Hippocampal formation (tissue), 2 donors: Measurements from ENCODE around the gene NAA10.
A peak's percentile ranks its signal among the peaks of the same experiment; 100 is the strongest.

Source experiments
- DNase-seq, 2 donors: peaks; one replicate each; lab custom pipeline; 2025; lab: John Stamatoyannopoulos, UW

Gene NAA10

DNA sequence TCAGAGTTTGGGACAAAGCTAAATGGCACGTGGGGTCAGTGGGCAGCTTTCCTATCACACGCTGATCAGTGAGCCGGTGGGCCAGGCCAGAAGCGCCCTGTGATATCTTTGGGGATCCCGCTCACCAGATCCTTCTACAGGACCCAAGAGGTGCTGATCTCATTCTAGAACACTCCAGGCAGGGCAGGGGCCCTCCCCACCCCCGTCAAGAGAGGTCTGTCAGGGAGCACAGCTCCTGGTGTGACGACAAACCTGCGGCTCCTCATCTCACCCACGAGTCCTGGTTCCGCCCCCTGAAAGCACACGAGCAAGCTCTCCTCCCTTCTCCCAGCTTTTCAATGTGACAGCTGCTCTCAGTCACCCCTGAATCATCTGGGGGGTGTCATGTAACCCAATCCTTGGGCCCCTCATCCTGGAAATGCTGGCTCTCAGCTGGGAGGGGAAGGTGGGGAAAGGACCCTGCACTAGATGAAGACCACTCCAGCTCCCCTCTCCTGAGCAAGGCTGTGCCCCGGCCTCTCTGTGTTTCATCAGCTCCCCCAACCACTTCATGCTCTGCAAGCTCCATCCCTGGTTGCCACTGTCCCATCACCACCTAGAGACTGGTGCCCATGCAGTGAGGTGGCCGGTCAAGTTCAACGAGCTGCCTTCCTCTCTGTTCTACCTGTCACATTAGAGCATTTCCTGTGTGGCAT, 32.2 kb upstream of the NAA10 start:
- no peak for DNase-seq

- DNase-seq: no peak
Measured at GRCh38 chrX:153966283-153966688, 31.4 kb upstream of the NAA10 start.

- no peak for DNase-seq
Measured at GRCh38 chrX:153965406-153965805, 30.6 kb upstream of the NAA10 start.

- DNase-seq: no peak
Measured at GRCh38 chrX:153964105-153964504, 29.3 kb upstream of the NAA10 start.

GRCh38 chrX:153963546-153963945, 28.7 kb upstream of the NAA10 start:
- no peak for DNase-seq

GRCh38 chrX:153961292-153961691, 26.5 kb upstream of the NAA10 start:
- no peak for DNase-seq

DNA sequence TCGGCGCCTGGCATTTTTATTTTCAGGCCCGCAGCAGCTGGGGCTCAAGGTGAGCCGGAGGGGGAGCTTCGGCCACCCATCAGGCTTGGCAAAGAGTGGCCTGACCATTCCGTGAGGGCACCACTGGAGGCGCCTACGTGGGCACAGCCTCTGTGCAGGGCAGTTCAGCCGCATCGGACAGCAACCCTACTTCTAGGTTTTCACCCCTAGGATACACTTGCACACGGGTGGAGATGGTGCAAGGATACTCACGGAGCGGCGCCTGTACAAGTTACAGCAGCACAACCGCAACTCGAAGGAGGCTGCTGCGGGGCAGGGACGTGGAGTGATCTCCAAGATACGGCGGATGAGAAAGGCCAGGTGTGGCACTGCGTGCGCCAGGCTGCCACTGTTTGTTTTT, 25.9 kb upstream of the NAA10 start:
- DNase-seq: no peak

GRCh38 chrX:153960077-153960476, 25.2 kb upstream of the NAA10 start:
- DNase-seq: no peak

GRCh38 chrX:153959649-153960048, 24.8 kb upstream of the NAA10 start:
- DNase-seq: no peak

GRCh38 chrX:153958605-153959004, 23.8 kb upstream of the NAA10 start:
- DNase-seq: no peak

DNA sequence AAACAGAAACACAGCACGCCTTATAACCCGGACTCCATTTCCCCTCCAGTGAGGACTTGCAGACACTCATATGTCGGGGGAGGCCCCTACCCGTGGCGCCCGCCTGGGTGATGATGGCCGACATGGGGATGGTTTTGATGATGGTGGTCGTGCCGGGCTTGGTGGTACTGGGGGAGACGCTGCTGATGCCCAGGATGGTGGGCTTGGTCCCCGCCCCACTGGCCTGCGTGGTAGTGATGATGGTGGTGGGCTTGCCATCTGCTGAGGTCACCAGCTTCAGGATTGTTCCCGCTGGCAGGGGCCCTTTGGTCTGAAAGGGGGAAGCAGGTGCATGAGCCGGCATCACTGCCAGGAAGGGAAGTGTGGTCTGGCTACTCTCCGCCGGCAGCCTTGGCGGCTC, 22.4 kb upstream of the NAA10 start:
- no peak for DNase-seq

DNA sequence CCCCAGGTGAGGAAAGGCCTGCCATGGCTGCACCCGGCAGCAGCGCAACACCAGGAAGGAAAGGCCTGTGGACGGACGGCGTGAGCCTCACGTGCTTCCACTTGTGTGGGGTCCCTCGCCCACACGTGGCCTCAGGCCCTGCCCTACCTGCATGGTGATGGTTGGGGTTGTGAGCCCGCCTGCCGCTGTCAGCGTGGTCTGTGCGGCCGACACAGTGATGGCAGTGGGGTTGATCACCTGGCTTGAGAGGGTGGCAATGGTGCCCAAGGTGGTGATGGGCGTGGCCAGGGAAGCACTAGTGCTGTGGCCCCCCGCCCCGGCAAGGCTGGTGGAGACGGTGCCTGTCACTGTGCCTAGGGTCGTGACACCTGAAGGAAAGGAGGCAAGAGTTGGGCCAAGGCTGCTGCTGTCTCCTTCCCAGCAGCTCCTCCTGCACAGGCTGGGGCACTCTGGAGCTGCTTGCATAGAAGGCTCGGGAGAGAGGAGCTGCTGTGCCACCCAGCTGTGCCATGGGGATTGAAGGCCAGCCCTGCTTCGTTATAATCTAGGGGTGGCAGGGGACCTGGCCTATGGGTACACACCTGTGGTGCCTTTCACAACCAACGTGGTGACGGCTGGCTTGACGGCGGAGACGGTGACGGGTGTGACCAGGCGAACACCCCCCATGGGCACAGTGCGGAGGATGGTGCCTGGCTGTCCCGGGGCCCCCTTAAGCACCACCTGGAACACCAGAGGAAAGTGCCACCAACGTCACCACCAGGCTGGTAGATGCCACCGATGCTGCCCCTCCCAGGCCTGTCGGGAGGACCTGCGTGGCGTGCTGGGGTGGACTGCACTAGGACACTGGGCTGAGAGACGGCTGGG, 21.4 kb upstream of the NAA10 start:
- no peak for DNase-seq

DNA sequence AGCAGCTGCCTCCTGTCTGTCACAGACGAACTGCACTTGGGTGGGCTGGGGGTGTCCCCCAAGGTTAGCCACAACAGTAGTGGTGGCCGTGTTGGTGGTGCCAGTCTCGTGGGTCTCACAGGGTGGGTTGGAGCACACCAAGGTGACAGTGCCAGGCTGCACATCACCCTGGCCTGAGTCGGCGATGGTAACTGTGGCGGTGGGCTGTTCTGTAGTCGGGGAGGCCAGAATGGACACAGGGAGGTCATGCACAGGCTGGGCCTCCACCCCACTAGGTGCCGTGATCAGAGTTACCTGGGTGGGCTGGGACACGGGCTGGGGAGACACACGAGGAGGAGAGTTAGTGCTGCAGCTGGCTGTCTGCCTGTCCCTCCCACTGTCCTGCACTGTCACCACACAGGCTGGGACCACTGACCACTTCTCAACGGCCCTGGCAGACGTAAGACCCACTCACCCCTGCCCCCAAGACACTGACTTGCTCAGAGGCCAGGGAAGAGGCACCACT, 20.4 kb upstream of the NAA10 start:
- no peak for DNase-seq

DNA sequence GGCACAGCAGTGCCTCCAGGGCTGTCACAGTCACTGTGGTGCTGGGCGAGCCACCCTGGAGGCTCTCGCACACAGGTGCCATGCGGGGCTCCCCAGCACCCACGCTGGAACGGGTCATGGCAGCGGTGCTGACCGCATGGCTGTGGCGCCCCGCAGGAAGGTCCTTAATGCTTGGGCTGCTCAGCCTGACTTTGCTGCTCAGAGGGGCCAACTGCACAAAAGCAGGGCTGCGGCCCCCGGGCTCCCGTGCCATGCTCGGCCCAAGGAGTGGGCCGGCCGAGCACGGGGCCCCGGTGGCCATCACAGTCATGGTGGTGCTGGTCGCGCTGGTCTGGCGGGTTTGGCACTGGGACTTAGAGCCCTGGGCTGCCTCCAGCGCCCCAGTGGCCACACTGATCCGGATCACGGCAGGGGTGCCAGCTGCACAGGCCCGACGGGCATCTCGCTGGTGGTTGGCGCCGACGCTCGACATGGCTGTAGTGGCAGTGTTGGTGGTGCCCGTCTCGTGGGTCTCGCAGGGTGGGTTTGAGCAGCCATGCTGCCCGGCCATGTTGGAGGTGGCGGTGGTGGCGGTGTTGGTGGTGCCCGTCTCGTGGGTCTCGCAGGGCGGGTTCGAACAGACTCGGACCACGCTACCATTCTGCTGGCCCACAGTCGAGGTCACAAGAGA, 19.9 kb upstream of the NAA10 start:
- no peak for DNase-seq

DNA sequence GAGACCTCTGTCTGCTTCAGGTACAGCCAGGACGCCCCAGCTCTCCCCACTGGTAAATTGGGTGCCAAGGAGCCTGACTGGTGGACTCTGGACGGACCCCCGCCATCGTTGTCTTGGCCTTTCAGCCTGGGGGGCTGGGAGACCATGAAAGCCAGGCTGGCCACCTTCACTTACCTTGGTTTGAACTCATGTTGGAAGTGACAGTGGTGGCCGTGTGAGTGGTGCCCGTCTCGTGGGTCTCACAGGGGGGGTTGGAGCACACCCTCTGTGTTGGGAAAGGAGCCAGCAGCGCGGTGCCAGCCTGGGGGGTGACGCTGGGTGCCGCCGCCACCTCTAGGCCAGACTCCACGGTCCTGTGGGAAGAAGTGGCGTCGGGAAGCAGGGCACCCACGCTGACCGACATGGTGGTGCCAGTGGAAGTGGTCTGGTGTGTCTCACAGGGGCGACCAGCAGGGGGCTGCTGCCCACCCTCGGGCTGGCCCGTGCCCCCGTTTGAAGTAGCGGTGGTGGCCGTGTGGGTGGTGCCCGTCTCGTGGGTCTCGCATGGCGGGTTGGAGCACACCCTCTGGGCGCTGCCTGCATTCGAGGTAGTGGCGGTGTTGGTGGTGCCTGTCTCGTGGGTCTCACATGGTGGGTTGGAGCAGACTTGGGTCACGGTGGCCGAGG, 19.2 kb upstream of the NAA10 start:
- no peak for DNase-seq

- peak; percentile 8 to 31 for DNase-seq
Measured at GRCh38 chrX:153953342-153953830, 18.5 kb upstream of the NAA10 start.

DNA sequence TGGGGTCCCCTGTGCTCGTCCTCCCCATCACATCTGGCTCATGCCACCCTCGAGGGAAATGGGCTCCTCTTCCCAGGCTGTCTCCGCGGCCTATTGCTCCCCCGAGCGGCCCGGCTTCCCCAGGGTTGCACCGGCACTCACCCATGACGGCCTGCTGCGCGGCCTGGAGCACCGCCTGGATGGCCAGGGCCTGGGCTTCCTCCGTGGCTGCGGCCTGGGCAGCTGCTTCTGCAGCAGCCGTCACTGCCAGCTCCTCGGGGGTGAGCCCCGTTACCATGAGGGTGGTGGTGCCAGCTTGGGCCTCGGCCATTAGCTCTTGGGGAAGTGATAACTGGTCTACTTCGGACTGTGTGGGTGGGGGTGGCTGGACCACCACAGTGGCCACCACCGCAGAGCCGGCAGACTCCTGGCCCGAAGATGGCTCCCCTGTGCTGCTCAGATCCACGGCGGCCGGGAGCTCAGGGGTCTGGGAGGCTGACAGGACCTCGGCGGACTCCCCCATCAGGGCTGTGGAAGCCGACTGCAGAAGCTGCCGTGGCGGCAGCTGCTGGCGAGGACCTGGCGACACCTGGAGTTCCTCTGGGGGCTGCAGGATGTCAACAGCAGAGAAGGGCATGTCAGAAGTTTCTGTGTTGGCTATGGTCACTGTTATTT, 17.7 kb upstream of the NAA10 start:
- DNase-seq: no peak

DNA sequence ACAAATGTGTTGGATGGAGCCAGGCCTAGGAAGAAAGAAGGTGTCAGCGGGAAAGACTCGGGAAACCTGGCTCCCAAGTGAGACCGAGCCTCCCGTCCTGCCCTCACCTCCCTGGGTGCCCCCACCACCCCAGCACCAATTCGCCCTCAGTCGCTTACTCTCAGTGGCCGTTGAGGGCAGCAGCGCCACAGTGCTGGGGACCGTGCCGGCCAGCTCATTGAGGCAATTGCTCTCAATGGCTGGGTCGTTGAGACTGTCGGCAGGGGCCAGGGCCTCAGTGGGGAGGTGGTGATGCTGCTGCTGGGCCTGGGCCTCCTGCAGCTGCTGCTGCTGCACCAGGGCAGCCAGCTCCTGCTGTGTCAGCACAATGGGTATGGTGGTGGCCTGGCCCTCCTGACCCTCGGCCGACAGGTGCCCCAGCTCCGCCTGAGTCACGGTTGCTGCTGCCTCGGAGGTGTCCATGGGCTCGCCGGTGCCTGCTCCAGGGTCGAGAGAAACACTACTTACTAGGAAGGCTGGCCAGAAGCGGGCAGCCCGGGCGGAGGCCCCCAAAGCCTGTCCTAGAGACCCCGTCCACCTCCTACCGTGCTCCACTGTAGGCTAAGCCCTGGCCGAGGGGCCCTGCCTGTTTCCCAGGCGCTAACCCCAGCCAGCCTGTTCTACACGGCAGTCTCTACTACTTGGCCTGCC, 17.0 kb upstream of the NAA10 start:
- DNase-seq: no peak

GRCh38 chrX:153950127-153950526, 15.3 kb upstream of the NAA10 start:
- DNase-seq: no peak

- DNase-seq: no peak
Measured at GRCh38 chrX:153948847-153949805, 14.3 kb upstream of the NAA10 start.
